ENCODE results near the gene GRIK3. TPM values are rescaled to one million over a fixed set of nuclear protein-coding genes. Genes with fewer than 3 reads are reported as not detected.

The GRIK3 gene
- total and polyA plus RNA-seq, 11 donors = 0.06 to 1.6 (median 0.29) TPM

DNA sequence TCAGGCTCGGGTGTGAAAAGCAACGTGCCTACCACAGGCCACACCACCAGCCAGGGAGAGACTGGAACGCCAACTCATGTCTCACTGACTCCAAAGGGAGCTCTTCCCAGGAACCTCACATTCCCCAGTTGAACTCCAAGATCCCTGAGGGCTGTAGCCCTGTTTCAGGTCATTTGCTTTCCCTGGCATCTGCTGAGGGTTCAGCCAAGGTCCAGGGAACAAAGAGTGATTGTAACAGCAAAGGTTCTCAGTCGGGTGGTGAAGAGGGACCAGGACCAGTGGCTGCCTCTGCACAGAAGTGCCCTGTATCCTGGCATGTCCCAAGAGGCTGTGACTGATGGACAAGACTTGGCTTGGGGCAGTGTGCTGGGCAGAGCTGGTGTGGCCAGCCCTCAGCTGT lies 42.8 kb downstream of the GRIK3 start:
- no peak for ATAC-seq
- no peak overlapping the region for H3K27ac ChIP-seq
- no peaks in the 10 kb centered on the region for H3K4me1 ChIP-seq
- intact Hi-C loops (cut with DNase I) = no loop called here
- H3K27me3 ChIP-seq = peaks cover 0 to 17% (median 0%) of the 10 kb centered on the region in 9 donors
- H3K9me3 ChIP-seq = no peaks in the 10 kb centered on the region
- no peak for DNase-seq
- no peaks in the 10 kb centered on the region for H3K36me3 ChIP-seq
- 62 to 89% (median 66%) methylated on average over 4 of the region's 4 CpGs for WGBS, 4 donors
- TF ChIP-seq POLR2A (IDR thresholded peaks at IDR 0.05) = no peak
- TF ChIP-seq, protein P1, sequence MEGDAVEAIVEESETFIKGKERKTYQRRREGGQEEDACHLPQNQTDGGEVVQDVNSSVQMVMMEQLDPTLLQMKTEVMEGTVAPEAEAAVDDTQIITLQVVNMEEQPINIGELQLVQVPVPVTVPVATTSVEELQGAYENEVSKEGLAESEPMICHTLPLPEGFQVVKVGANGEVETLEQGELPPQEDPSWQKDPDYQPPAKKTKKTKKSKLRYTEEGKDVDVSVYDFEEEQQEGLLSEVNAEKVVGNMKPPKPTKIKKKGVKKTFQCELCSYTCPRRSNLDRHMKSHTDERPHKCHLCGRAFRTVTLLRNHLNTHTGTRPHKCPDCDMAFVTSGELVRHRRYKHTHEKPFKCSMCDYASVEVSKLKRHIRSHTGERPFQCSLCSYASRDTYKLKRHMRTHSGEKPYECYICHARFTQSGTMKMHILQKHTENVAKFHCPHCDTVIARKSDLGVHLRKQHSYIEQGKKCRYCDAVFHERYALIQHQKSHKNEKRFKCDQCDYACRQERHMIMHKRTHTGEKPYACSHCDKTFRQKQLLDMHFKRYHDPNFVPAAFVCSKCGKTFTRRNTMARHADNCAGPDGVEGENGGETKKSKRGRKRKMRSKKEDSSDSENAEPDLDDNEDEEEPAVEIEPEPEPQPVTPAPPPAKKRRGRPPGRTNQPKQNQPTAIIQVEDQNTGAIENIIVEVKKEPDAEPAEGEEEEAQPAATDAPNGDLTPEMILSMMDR (IDR thresholded peaks at IDR 0.05) = no peak
- no peak overlapping the region for H3K4me3 ChIP-seq

- no peak for TF ChIP-seq POLR2A (IDR thresholded peaks at IDR 0.05)
- TF ChIP-seq, protein P1 (IDR thresholded peaks at IDR 0.05) = no peak
Observed at GRCh38 chr1:36990928-36991327, 43.4 kb downstream of the GRIK3 start.

GRCh38 chr1:36989241-36989640 lies 45.1 kb downstream of the GRIK3 start:
- H3K36me3 ChIP-seq = no peaks in the 10 kb centered on the region
- H3K4me1 ChIP-seq = no peaks in the 10 kb centered on the region
- ATAC-seq (peak; percentile 40 to 73 (median 60)), DNase-seq (peak in 1 of 5 donors; percentile 51)
- WGBS, 4 donors = 32 to 70% (median 41%) methylated on average over 8 of the region's 8 CpGs
- H3K27ac ChIP-seq = no peak overlapping the region
- no peaks in the 10 kb centered on the region for H3K9me3 ChIP-seq
- no peak overlapping the region for H3K4me3 ChIP-seq
- TF ChIP-seq POLR2A (IDR thresholded peaks at IDR 0.05) = no peak
- TF ChIP-seq, protein P1 (IDR thresholded peaks at IDR 0.05) = no peak
- intact Hi-C loops (cut with DNase I) = no loop called here
- H3K27me3 ChIP-seq = peaks cover 0 to 17% (median 0%) of the 10 kb centered on the region in 9 donors

More at GRCh38 chr1:36990928-36991327, 43.4 kb downstream of the GRIK3 start:
- no peaks in the 10 kb centered on the region for H3K4me1 ChIP-seq
- 76 to 80% (median 79%) methylated on average over 3 of the region's 3 CpGs for WGBS, 4 donors
- intact Hi-C loops (cut with DNase I) = no loop called here
- no peak for ATAC-seq
- H3K4me3 ChIP-seq = no peak overlapping the region
- H3K9me3 ChIP-seq = no peaks in the 10 kb centered on the region
- H3K27ac ChIP-seq = no peak overlapping the region
- H3K36me3 ChIP-seq = no peaks in the 10 kb centered on the region
- H3K27me3 ChIP-seq = peaks cover 0 to 17% (median 0%) of the 10 kb centered on the region in 9 donors
- no peak for DNase-seq

- Histone ChIP-seq H3K9me3 (no peaks in the 10 kb centered on the region), H3K36me3 (no peaks in the 10 kb centered on the region), H3K27ac (no peak overlapping the region), H3K27me3 (peaks cover 0 to 13% (median 0%) of the 10 kb centered on the region in 9 donors), H3K4me1 (no peaks in the 10 kb centered on the region), H3K4me3 (no peak overlapping the region)
- TF ChIP-seq, protein P1 (IDR thresholded peaks at IDR 0.05) = no peak
- no peak for TF ChIP-seq POLR2A (IDR thresholded peaks at IDR 0.05)
- 71 to 84% (median 77%) methylated on average over 12 of the region's 12 CpGs for WGBS, 4 donors
- DNase-seq (no peak), ATAC-seq (no peak)
- intact Hi-C loops (cut with DNase I) = no loop called here
Observed at GRCh38 chr1:36988741-36989193, 45.5 kb downstream of the GRIK3 start.
